ENCODE data around the gene RHBDD3.

Gene RHBDD3

DNA sequence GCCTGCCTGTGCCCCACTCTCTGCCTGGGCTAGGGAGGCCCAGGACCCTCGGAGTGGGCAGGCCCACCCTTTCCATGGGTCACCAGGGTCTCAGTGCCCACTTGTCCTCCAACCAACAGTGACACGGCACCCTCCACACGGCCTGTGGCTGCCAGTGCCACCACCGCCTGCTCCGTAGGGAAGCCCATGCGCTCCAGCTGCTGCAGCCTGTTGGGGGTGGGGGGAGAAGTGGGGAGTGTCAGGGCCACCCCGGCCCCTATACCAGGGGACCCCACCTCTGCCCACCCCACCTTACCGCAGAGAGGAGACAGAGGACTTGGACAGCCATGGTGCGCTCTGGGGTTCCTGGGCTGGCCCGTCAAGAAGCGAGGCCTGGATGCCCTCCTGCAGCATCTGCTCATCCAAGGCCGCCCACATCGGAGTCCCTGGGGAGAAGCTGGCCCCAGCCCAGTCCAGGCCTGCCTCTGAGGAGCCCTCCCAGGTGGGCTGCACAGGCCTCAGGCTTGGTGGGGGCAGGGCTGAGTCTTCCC, 7.7 kb downstream of the RHBDD3 start:
- no peak for DNase-seq (ENCODE audit: low spot score)
- H3K18ac ChIP-seq (ENCODE audit: low read length) = peak overlapping the region; percentile 44
- H2AK5ac ChIP-seq (ENCODE audit: low read depth, low read length) = no peak overlapping the region
- peak overlapping the region; percentile 80 for H3K23ac ChIP-seq (ENCODE audit: low read depth, low read length, poor library complexity)
- no peak overlapping the region for H2AFZ ChIP-seq (ENCODE audit: low read length)
- no peak overlapping the region for H4K8ac ChIP-seq (ENCODE audit: low read depth, low read length)
- H3K4me1 ChIP-seq (ENCODE audit: control insufficient read depth in 2 of 2, insufficient read depth in 1 of 2, low read depth in 1 of 2, low read length in 2 of 2) = peaks cover 0 to 2% of the 10 kb centered on the region in 2 donors
- no peak overlapping the region for H3K27ac ChIP-seq (replicated peaks; ENCODE audit: low read length)
- H3K14ac ChIP-seq (ENCODE audit: low read length) = no peak overlapping the region
- no peaks in the 10 kb centered on the region for H3K9me3 ChIP-seq (replicated peaks in 1 of 2; ENCODE audit: control insufficient read depth in 2 of 2, insufficient read depth in 1 of 2, low read depth in 1 of 2, low read length in 2 of 2)
- H3K79me1 ChIP-seq (ENCODE audit: low read depth, low read length) = peaks cover 3% of the 10 kb centered on the region
- no peak overlapping the region for H2BK12ac ChIP-seq (ENCODE audit: low read length)
- H3K4ac ChIP-seq (ENCODE audit: low read length) = no peak overlapping the region
- H2BK5ac ChIP-seq (ENCODE audit: low read length) = peak overlapping the region; percentile 53
- peak overlapping the region; percentile 60 for H3K9ac ChIP-seq (ENCODE audit: low read depth, low read length, poor library complexity)
- peaks cover 27 to 59% of the 10 kb centered on the region in 2 donors for H3K36me3 ChIP-seq (replicated peaks in 1 of 2; ENCODE audit: control insufficient read depth in 2 of 2, insufficient read depth in 2 of 2, low read length in 2 of 2)
- H2BK120ac ChIP-seq (ENCODE audit: low read depth, low read length) = peak overlapping the region; percentile 41
- WGBS, 2 donors (ENCODE audit: extremely low coverage in 2 of 2, insufficient read length in 2 of 2, insufficient replicate concordance in 1 of 2) = no CpG with 5 or more reads among the region's 13 CpGs
- H3K27me3 ChIP-seq (ENCODE audit: control insufficient read depth in 3 of 3, insufficient read depth in 3 of 3, low read depth in 1 of 3, low read length in 3 of 3) = no peaks in the 10 kb centered on the region
- no peak overlapping the region for H3K4me2 ChIP-seq (ENCODE audit: insufficient read depth, low read length, poor library complexity, severe bottlenecking)
- H3K4me3 ChIP-seq (ENCODE audit: low read length in 2 of 2) = peak overlapping the region in 1 of 2 donors; percentile 14
- H2BK15ac ChIP-seq (ENCODE audit: low read length) = no peak overlapping the region
- H4K91ac ChIP-seq (ENCODE audit: low read depth, low read length, poor library complexity) = peak overlapping the region; percentile 30

DNA sequence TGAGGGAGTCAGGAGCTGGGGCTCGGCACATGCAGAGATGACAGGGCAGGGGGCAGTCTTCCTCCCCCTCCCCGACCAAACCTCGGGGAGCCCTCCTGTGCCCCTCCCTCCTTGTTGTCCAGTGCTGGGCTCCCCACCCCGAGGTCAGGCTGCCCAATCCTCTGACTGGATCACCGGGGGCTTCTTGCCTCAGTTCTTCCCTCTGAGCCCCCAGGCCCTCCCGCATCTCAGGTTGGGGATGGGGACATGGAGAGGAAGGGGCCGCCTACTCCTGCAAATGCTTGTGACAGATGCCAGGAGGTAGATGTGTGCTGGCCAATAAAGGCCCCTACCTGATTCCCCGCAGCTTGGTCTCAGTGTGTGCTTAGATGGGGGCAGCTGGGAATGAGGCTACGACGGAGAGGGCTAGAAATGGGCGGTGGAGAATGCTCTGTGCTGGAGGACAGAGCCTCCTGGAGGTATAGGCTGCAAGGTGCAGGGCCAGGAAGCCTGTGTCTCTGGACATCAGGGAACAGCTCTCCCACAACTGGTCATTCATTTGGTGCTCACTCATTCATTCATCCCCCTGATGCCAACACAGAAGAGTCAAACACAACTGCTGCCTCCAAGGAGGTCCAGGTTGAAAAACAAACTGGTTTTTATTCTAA, 8.4 kb downstream of the RHBDD3 start:
- Histone ChIP-seq H3K27me3 (ENCODE audit: control insufficient read depth in 3 of 3, insufficient read depth in 3 of 3, low read depth in 1 of 3, low read length in 3 of 3) (no peaks in the 10 kb centered on the region), H2BK12ac (ENCODE audit: low read length) (no peak overlapping the region), H4K8ac (ENCODE audit: low read depth, low read length) (no peak overlapping the region), H3K4me1 (ENCODE audit: control insufficient read depth in 2 of 2, insufficient read depth in 1 of 2, low read depth in 1 of 2, low read length in 2 of 2) (peaks cover 0 to 2% of the 10 kb centered on the region in 2 donors), H3K36me3 (replicated peaks in 1 of 2; ENCODE audit: control insufficient read depth in 2 of 2, insufficient read depth in 2 of 2, low read length in 2 of 2) (peaks cover 24 to 55% of the 10 kb centered on the region in 2 donors), H2AK5ac (ENCODE audit: low read depth, low read length) (peak overlapping the region; percentile 56), H3K4ac (ENCODE audit: low read length) (no peak overlapping the region), H3K9me3 (replicated peaks in 1 of 2; ENCODE audit: control insufficient read depth in 2 of 2, insufficient read depth in 1 of 2, low read depth in 1 of 2, low read length in 2 of 2) (no peaks in the 10 kb centered on the region), H3K14ac (ENCODE audit: low read length) (no peak overlapping the region), H4K91ac (ENCODE audit: low read depth, low read length, poor library complexity) (peak overlapping the region; percentile 30), H3K23ac (ENCODE audit: low read depth, low read length, poor library complexity) (peak overlapping the region; percentile 43), H3K4me2 (ENCODE audit: insufficient read depth, low read length, poor library complexity, severe bottlenecking) (no peak overlapping the region), H3K4me3 (ENCODE audit: low read length in 2 of 2) (no peak overlapping the region), H2BK5ac (ENCODE audit: low read length) (peak overlapping the region; percentile 82), H3K18ac (ENCODE audit: low read length) (peak overlapping the region; percentile 4), H2BK15ac (ENCODE audit: low read length) (no peak overlapping the region), H3K27ac (replicated peaks; ENCODE audit: low read length) (no peak overlapping the region), H2BK120ac (ENCODE audit: low read depth, low read length) (no peak overlapping the region), H3K79me1 (ENCODE audit: low read depth, low read length) (peaks cover 3% of the 10 kb centered on the region), H3K9ac (ENCODE audit: low read depth, low read length, poor library complexity) (no peak overlapping the region), H2AFZ (ENCODE audit: low read length) (no peak overlapping the region)
- no CpG with 5 or more reads among the region's 11 CpGs for WGBS, 2 donors (ENCODE audit: extremely low coverage in 2 of 2, insufficient read length in 2 of 2, insufficient replicate concordance in 1 of 2)
- no peak for DNase-seq (ENCODE audit: low spot score)

DNA sequence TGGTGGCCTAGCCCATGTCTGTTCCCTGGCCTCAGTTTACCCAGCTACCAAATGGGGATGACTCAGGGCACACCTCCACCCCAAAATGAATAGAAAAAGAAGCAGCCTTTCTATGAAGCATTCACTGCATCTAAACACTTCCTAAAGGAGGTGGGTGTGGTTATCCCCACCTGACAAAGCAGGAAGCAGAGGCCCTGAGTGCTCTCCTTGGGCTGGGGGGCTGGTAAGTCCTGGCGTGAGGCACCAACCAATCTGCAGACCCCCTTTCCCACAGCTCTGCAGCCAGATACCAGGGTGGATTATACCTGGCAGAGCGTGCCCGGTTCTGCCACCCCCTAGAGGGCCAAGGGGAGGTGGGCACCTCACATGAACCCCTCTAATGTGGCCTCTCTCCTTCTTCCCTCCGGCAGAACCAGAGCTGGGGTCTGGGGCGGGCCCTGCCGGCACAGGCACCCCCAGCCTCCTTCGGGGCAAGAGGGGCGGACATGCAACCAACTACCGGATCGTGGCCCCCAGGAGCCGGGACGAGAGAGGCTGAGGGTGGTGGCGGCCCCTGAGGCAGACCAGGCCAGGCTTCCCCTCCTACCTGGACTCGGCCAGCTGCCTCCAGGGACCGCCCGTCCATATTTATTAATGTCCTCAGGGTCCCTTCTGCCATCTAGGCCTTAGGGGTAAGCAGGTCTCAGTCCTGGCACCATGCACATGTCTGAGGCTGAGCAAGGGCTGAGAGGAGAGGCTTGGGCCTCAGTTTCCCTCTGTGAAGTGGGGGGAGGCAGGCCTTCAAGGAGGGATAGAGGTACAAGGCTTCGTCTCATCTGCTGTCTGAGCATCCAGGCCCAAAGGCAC, 9.2 kb downstream of the RHBDD3 start:
- DNase-seq (ENCODE audit: low spot score) = no peak
- H3K23ac ChIP-seq (ENCODE audit: low read depth, low read length, poor library complexity) = no peak overlapping the region
- no peak overlapping the region for H2BK12ac ChIP-seq (ENCODE audit: low read length)
- no peak overlapping the region for H4K91ac ChIP-seq (ENCODE audit: low read depth, low read length, poor library complexity)
- no peaks in the 10 kb centered on the region for H3K27me3 ChIP-seq (ENCODE audit: control insufficient read depth in 3 of 3, insufficient read depth in 3 of 3, low read depth in 1 of 3, low read length in 3 of 3)
- peaks cover 17 to 48% of the 10 kb centered on the region in 2 donors for H3K36me3 ChIP-seq (replicated peaks in 1 of 2; ENCODE audit: control insufficient read depth in 2 of 2, insufficient read depth in 2 of 2, low read length in 2 of 2)
- no peak overlapping the region for H4K8ac ChIP-seq (ENCODE audit: low read depth, low read length)
- peak overlapping the region; percentile 21 for H3K14ac ChIP-seq (ENCODE audit: low read length)
- no peak overlapping the region for H2BK15ac ChIP-seq (ENCODE audit: low read length)
- no peak overlapping the region for H3K4me2 ChIP-seq (ENCODE audit: insufficient read depth, low read length, poor library complexity, severe bottlenecking)
- no peak overlapping the region for H2BK120ac ChIP-seq (ENCODE audit: low read depth, low read length)
- peak overlapping the region; percentile 64 for H3K18ac ChIP-seq (ENCODE audit: low read length)
- no peak overlapping the region for H3K9ac ChIP-seq (ENCODE audit: low read depth, low read length, poor library complexity)
- H3K27ac ChIP-seq (replicated peaks; ENCODE audit: low read length) = no peak overlapping the region
- H3K4ac ChIP-seq (ENCODE audit: low read length) = no peak overlapping the region
- WGBS, 2 donors (ENCODE audit: extremely low coverage in 2 of 2, insufficient read length in 2 of 2, insufficient replicate concordance in 1 of 2) = no CpG with 5 or more reads among the region's 17 CpGs
- no peak overlapping the region for H3K4me3 ChIP-seq (ENCODE audit: low read length in 2 of 2)
- peak overlapping the region; percentile 82 for H2BK5ac ChIP-seq (ENCODE audit: low read length)
- no peak overlapping the region for H2AFZ ChIP-seq (ENCODE audit: low read length)
- no peak overlapping the region for H2AK5ac ChIP-seq (ENCODE audit: low read depth, low read length)
- no peaks in the 10 kb centered on the region for H3K79me1 ChIP-seq (ENCODE audit: low read depth, low read length)
- peaks cover 0 to 2% of the 10 kb centered on the region in 2 donors for H3K4me1 ChIP-seq (ENCODE audit: control insufficient read depth in 2 of 2, insufficient read depth in 1 of 2, low read depth in 1 of 2, low read length in 2 of 2)
- no peaks in the 10 kb centered on the region for H3K9me3 ChIP-seq (replicated peaks in 1 of 2; ENCODE audit: control insufficient read depth in 2 of 2, insufficient read depth in 1 of 2, low read depth in 1 of 2, low read length in 2 of 2)

DNA sequence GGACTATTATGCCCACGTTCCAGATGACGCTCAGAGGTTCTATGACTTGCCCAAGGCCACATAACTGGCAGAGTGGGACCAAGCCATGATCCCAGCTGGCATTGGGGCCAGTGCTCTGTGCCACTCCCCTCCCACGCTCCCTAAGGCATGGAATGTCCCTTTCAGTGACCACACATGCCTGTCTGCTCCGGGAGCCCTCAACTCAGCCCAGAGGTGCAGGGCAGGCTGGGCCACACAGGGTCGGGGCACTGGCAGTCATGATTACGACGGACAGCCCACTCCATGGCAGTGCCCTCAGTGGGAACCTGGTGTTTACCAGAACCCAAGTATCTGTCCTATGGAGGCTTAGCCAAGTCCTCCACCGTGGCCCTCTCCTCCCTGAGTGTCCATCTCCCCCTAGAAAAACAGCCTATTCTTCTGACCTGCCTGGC, 10.0 kb downstream of the RHBDD3 start:
- Histone ChIP-seq H3K27me3 (ENCODE audit: control insufficient read depth in 3 of 3, insufficient read depth in 3 of 3, low read depth in 1 of 3, low read length in 3 of 3) (no peaks in the 10 kb centered on the region), H3K4me3 (ENCODE audit: low read length in 2 of 2) (no peak overlapping the region), H3K9ac (ENCODE audit: low read depth, low read length, poor library complexity) (no peak overlapping the region), H4K8ac (ENCODE audit: low read depth, low read length) (no peak overlapping the region), H4K91ac (ENCODE audit: low read depth, low read length, poor library complexity) (peak overlapping the region; percentile 7), H3K18ac (ENCODE audit: low read length) (no peak overlapping the region), H3K23ac (ENCODE audit: low read depth, low read length, poor library complexity) (no peak overlapping the region), H2AK5ac (ENCODE audit: low read depth, low read length) (no peak overlapping the region), H2BK120ac (ENCODE audit: low read depth, low read length) (no peak overlapping the region), H3K79me1 (ENCODE audit: low read depth, low read length) (no peaks in the 10 kb centered on the region), H3K4ac (ENCODE audit: low read length) (no peak overlapping the region), H2BK12ac (ENCODE audit: low read length) (no peak overlapping the region), H2BK5ac (ENCODE audit: low read length) (no peak overlapping the region), H2BK15ac (ENCODE audit: low read length) (no peak overlapping the region), H3K14ac (ENCODE audit: low read length) (peak overlapping the region; percentile 21), H3K36me3 (replicated peaks in 1 of 2; ENCODE audit: control insufficient read depth in 2 of 2, insufficient read depth in 2 of 2, low read length in 2 of 2) (peaks cover 15 to 46% of the 10 kb centered on the region in 2 donors), H3K9me3 (replicated peaks in 1 of 2; ENCODE audit: control insufficient read depth in 2 of 2, insufficient read depth in 1 of 2, low read depth in 1 of 2, low read length in 2 of 2) (no peaks in the 10 kb centered on the region), H3K27ac (replicated peaks; ENCODE audit: low read length) (no peak overlapping the region), H3K4me2 (ENCODE audit: insufficient read depth, low read length, poor library complexity, severe bottlenecking) (no peak overlapping the region), H2AFZ (ENCODE audit: low read length) (no peak overlapping the region), H3K4me1 (ENCODE audit: control insufficient read depth in 2 of 2, insufficient read depth in 1 of 2, low read depth in 1 of 2, low read length in 2 of 2) (peaks cover 0 to 2% of the 10 kb centered on the region in 2 donors)
- no CpG with 5 or more reads among the region's 8 CpGs for WGBS, 2 donors (ENCODE audit: extremely low coverage in 2 of 2, insufficient read length in 2 of 2, insufficient replicate concordance in 1 of 2)
- no peak for DNase-seq (ENCODE audit: low spot score)

Measured in neuronal stem cell (in vitro differentiated cells).